ENCODE data around the gene NCAN. TPM values are rescaled to one million over a fixed set of nuclear protein-coding genes. Genes with fewer than 3 reads are reported as not detected.

Gene NCAN
- total and polyA plus RNA-seq, 2 of the 13 experiments (the other 11 are each of a cell fraction or from before 2014, with no cell fraction given) = not detected

- TF ChIP-seq ZSCAN22 (CRISPR knock-in tag; IDR thresholded peaks at IDR 0.05) (no peak), NFE2L2 (IDR thresholded peaks at IDR 0.05; ENCODE audit: low read length) (no peak), ZNF556 (CRISPR knock-in tag; IDR thresholded peaks at IDR 0.05; ENCODE audit: borderline replicate concordance) (0 out of 2 replicates have a peak, but pooled peaks have one; percentile 40), EP300 (IDR thresholded peaks at IDR 0.05; ENCODE audit: low read depth in 2 of 2, low read length in 2 of 2) (no peak), EP300 (CRISPR knock-in tag; IDR thresholded peaks at IDR 0.05; ENCODE audit: borderline replicate concordance) (0 out of 2 replicates have a peak, but pooled peaks have one; percentile 11), BHLHE40 (IDR thresholded peaks at IDR 0.05; ENCODE audit: low read length) (0 out of 2 replicates have a peak, but pooled peaks have one; percentile 6), KMT2B (CRISPR knock-in tag; IDR thresholded peaks at IDR 0.05) (peak; percentile 72), ZNF768 (CRISPR knock-in tag; IDR thresholded peaks at IDR 0.05) (0 out of 2 replicates have a peak, but pooled peaks have one; percentile 62), ZC3H4 (CRISPR knock-in tag; IDR thresholded peaks at IDR 0.05; ENCODE audit: borderline replicate concordance) (no peak), ZSCAN29 (CRISPR knock-in tag; conservative IDR thresholded peaks at IDR 0.05) (peak; percentile 62; the same call in 1 of the 2 replicates), ZBTB40 (IDR thresholded peaks at IDR 0.05) (no peak), ZBTB40 (CRISPR knock-in tag; IDR thresholded peaks at IDR 0.05) (peak; percentile 70; the same call in 1 of the 2 replicates), GABPA (IDR thresholded peaks at IDR 0.05; ENCODE audit: low read depth, low read length) (peak; percentile 6; the same call in 1 of the 2 replicates), GABPA (CRISPR knock-in tag; IDR thresholded peaks at IDR 0.05; ENCODE audit: low read depth) (peak; percentile 47; the same call in 1 of the 2 replicates), ZNF644 (CRISPR knock-in tag; IDR thresholded peaks at IDR 0.05; ENCODE audit: low read depth) (0 out of 2 replicates have a peak, but pooled peaks have one; percentile 34)
Measured at GRCh38 chr19:19224852-19225494, 13.2 kb downstream of the NCAN start (continued).

Measured in HepG2 (cell line).